K562 (cell line): ENCODE data around the gene EPO. TPM values are rescaled to one million over a fixed set of nuclear protein-coding genes. Genes with fewer than 3 reads are reported as not detected.

Source experiments
- ATAC-seq: fragments of 200-7000 bp; cut with Tn5 transposase; 3 replicates; pipeline ENCODE4 v1.9.1; 2020; ENCODE audit warnings: moderate library complexity
- BruUV-seq: library from RNA; stranded (reverse); fragments of 400-500 nt; replicated peaks from 2 replicates; lab custom pipeline; 2021; lab: Mats Ljungman, UMichigan
- CTCF ChIA-PET: fragments of 300-600 bp; formaldehyde crosslinking; extraction: SDS; loops from one replicate; lab custom pipeline; 2021; ENCODE audit warnings: low intra/inter-chr PET ratio; lab: Yijun Ruan, JAX
- POLR2A ChIA-PET: fragments of 300-600, 350-650 bp; sonication (Branson Sonifier 250); formaldehyde crosslinking; extraction: SDS; loops from one replicate; lab custom pipeline; 2021; ENCODE audit warnings: antibody characterized with exemption, inconsistent platforms; lab: Yijun Ruan, JAX
- DNase-seq, 4 experiments: peaks; one replicate each; pipeline versions ENCODE4 v3.0.0 to v3.0.0-alpha.2; 2011 to 2018; ENCODE audit warnings: low spot score in 3 of 4, mixed read lengths in 3 of 4; ENCODE audit errors: extremely low read depth in 1 of 4
- FAIRE-seq: peaks from 2 replicates; lab custom pipeline; 2011; peaks lifted over from hg19 to GRCh38; lab: Jason Lieb, UNC
- H2AFZ ChIP-seq: 2 replicates; pipeline ENCODE4 v1.6.0; 2011; ENCODE audit warnings: low read depth, low read length, control low read depth, inconsistent platforms
- H3K27ac ChIP-seq: fragments of 200-600 bp; 3 replicates; pipeline ENCODE4 v1.8.0; 2011; ENCODE audit warnings: low read depth, mild to moderate bottlenecking, control low read depth, inconsistent platforms, low read length, moderate library complexity, mixed read lengths; ENCODE audit errors: extremely low read depth
- H3K27me3 ChIP-seq, 2 experiments: fragments of 300-600 bp in 1 of 2; 2 replicates in 1 of 2; 3 replicates in 1 of 2; pipeline versions ENCODE4 v1.6.0 to v1.8.0; 2011; ENCODE audit warnings: inconsistent platforms in 2 of 2, low read length in 2 of 2, mild to moderate bottlenecking in 1 of 2, mixed read lengths in 1 of 2, moderate library complexity in 1 of 2; ENCODE audit not compliant: control insufficient read depth in 2 of 2, insufficient read depth in 2 of 2
- H3K36me3 ChIP-seq: fragments of 300-600 bp; 3 replicates; pipeline ENCODE4 v1.8.0; 2011; ENCODE audit warnings: mild to moderate bottlenecking, low read length, inconsistent platforms; ENCODE audit not compliant: control insufficient read depth, insufficient read depth
- H3K4me1 ChIP-seq, 2 experiments: fragments of 200-600 bp in 1 of 2; replicated peaks in 1 of 2; 2 replicates in 1 of 2; 3 replicates in 1 of 2; pipeline versions ENCODE4 v1.5.1 to v1.8.0; 2011; ENCODE audit warnings: inconsistent platforms in 2 of 2, low read length in 2 of 2, mild to moderate bottlenecking in 1 of 2, mixed read lengths in 1 of 2, moderate library complexity in 1 of 2; ENCODE audit not compliant: control insufficient read depth in 2 of 2, insufficient read depth in 2 of 2
- H3K4me2 ChIP-seq: 2 replicates; pipeline ENCODE4 v1.6.1; 2011; ENCODE audit warnings: low read length, control low read depth, inconsistent platforms, mixed read lengths; ENCODE audit not compliant: insufficient read depth
- H3K4me3 ChIP-seq: fragments of 200-600 bp; sonication (generic), shearing (Covaris generic); 2 replicates; pipeline ENCODE4 v1.5.1; 2016; ENCODE audit warnings: control low read depth, inconsistent platforms
- H3K79me2 ChIP-seq: fragments of 200-600 bp; 3 replicates; pipeline ENCODE4 v1.8.0; 2011; ENCODE audit warnings: low read length, inconsistent platforms; ENCODE audit not compliant: control insufficient read depth, insufficient read depth
- H3K9ac ChIP-seq, 2 experiments: 2 replicates each; pipeline versions ENCODE4 v1.6.0 to v1.6.1; 2011; ENCODE audit warnings: low read depth in 2 of 2, low read length in 2 of 2, control low read depth in 1 of 2, inconsistent platforms in 1 of 2, mild to moderate bottlenecking in 1 of 2, mixed read lengths in 1 of 2; ENCODE audit not compliant: insufficient read depth in 1 of 2
- H3K9me1 ChIP-seq: one replicate; pipeline ENCODE4 v1.6.0; 2011; ENCODE audit warnings: inconsistent platforms, mild to moderate bottlenecking, low read length, moderate library complexity; ENCODE audit not compliant: control insufficient read depth, insufficient read depth
- H3K9me3 ChIP-seq: replicated peaks from 2 replicates; pipeline ENCODE4 v1.5.1; 2011; ENCODE audit warnings: low read depth, low read length, inconsistent platforms; ENCODE audit not compliant: control insufficient read depth, insufficient read depth
- H4K20me1 ChIP-seq: replicated peaks from 2 replicates; pipeline ENCODE4 v1.6.1; 2011; ENCODE audit warnings: low read length, inconsistent platforms, mixed read lengths; ENCODE audit not compliant: control insufficient read depth, insufficient read depth
- DMBX1 ChIP-seq: fragments of 250-450 bp; sonication (Bioruptor Pico); IDR thresholded peaks from 2 replicates; pipeline ENCODE4 v1.8.0; 2022; ENCODE audit warnings: inconsistent platforms, mild to moderate bottlenecking, moderate library complexity, borderline replicate concordance
- JUNB ChIP-seq: fragments of 450-650 bp; formaldehyde crosslinking; conservative IDR thresholded peaks from 2 replicates; pipeline ENCODE4 v1.4.0; 2020; ENCODE audit warnings: mild to moderate bottlenecking
- MAFG ChIP-seq: fragments of 450-650 bp; conservative IDR thresholded peaks from 2 replicates; pipeline ENCODE4 v1.6.1; 2016; ENCODE audit warnings: missing genetic modification characterization, missing compliant biosample characterization
- SUPT5H ChIP-seq: fragments of 450-650 bp; IDR thresholded peaks from 2 replicates; pipeline ENCODE4 v1.6.1; 2016
- ZBTB1 ChIP-seq: sonication (generic); formaldehyde crosslinking; IDR thresholded peaks from 2 replicates; pipeline ENCODE4 v1.8.1; 2023; ENCODE audit warnings: missing genetic modification reagents, low read depth, mild to moderate bottlenecking, borderline replicate concordance
- ZHX1 ChIP-seq: fragments of 150-350 bp; conservative IDR thresholded peaks from 2 replicates; pipeline ENCODE4 v1.6.1; 2014; ENCODE audit warnings: low read length
- ZKSCAN1 ChIP-seq: fragments of 150-350 bp; IDR thresholded peaks from 2 replicates; pipeline ENCODE4 v1.6.1; 2016; ENCODE audit warnings: low read depth, low read length
- ZNF124 ChIP-seq: sonication (generic); formaldehyde crosslinking; IDR thresholded peaks from 2 replicates; pipeline ENCODE4 v1.8.1; 2022; ENCODE audit warnings: missing genetic modification reagents
- ZNF384 ChIP-seq: IDR thresholded peaks from 2 replicates; pipeline ENCODE4 v1.6.1; 2012; ENCODE audit warnings: low read depth, low read length, improper control_type of control experiment
- ZNF407 ChIP-seq: fragments of 450-650 bp; IDR thresholded peaks from 2 replicates; pipeline ENCODE4 v1.6.1; 2016; ENCODE audit warnings: low read depth
- WGBS: fragments of 100-300 bp; shearing (Covaris generic); methylation state at CpG from one replicate; pipeline ENCODE4 v1.1.6; 2016; ENCODE audit warnings: low coverage, mixed read lengths; ENCODE audit not compliant: insufficient coverage; ENCODE audit errors: missing lambda C conversion rate; 5-methylcytosine and 5-hydroxymethylcytosine counted together
- in situ Hi-C: fragments of 300-500 bp; cut with MboI; formaldehyde crosslinking; loops from 4 replicates; pipeline ENCODE4 v1.15.0; 2018; ENCODE audit warnings: inconsistent platforms, mixed read lengths
- intact Hi-C: fragments of 100-400 bp; cut with micrococcal nuclease; formaldehyde crosslinking; loops from 2 replicates; pipeline ENCODE4 v1.14.2; 2022
- polyA plus RNA-seq, 8 experiments: library from polyadenylated mRNA; depleted of rRNA in 4 of 8; stranded (reverse) in 5 of 8; unstranded in 3 of 8; fragments of >200 nt; fragmentation: Nextera tagmentation in 2 of 8; fragmentation: Illumina TruSeq in 1 of 8; extraction: Ambion mirVana in 2 of 8; extraction: Trizol in 1 of 8; gene quantifications; 2 replicates each; pipeline versions ENCODE4 v1.2.1 to v1.2.3, GENCODE V29; 2011 to 2014; ENCODE audit warnings: inconsistent platforms in 1 of 8, missing spikeins in 1 of 8
- total RNA-seq, 7 experiments: library from RNA; depleted of rRNA in 6 of 7; stranded (reverse); fragments of >200 nt in 6 of 7; fragmentation: Illumina TruSeq in 2 of 7; extraction: Trizol in 2 of 7; gene quantifications; 2 replicates each; pipeline versions ENCODE4 v1.2.1 to v1.2.3, GENCODE V29; 2011 to 2021; ENCODE audit warnings: low replicate concordance in 1 of 7

Gene EPO
- total and polyA plus RNA-seq, 9 of the 15 experiments (the other 6 are each of a cell fraction or from before 2014, with no cell fraction given), result 0.06 to 0.41 (median 0.07) TPM; not detected in 6

GRCh38 chr7:100708395-100708794 lies 11.9 kb upstream of the EPO start (continued):
- TF ChIP-seq SUPT5H, result no peak
- TF ChIP-seq MAFG (tag), result peak; percentile 77
- peak; percentile 79; the same call in 1 of the 2 replicates for TF ChIP-seq ZNF384
- no peak for TF ChIP-seq ZBTB1 (CRISPR knock-in tag)
- TF ChIP-seq, all 486 proteins: peak for 6

- no peaks in the 10 kb centered on the region for H3K9me3 ChIP-seq
- no peak overlapping the region for H3K27ac ChIP-seq
- DNase-seq, result no peak
- CTCF ChIA-PET, result no interaction called here
- no peak for ATAC-seq
- H3K9ac ChIP-seq, result no peak overlapping the region
- 77% methylated on average over 4 of the region's 4 CpGs for WGBS
- H3K4me3 ChIP-seq, result no peak overlapping the region
- POLR2A ChIA-PET, result interaction anchor here (1.5 kb wide), 1 partner anchor 18 kb away, joined by 3 read pairs; no protein-coding TSS in a partner anchor
- H4K20me1 ChIP-seq, result 0 out of 2 replicates have a peak, but pooled peaks cover 4% of the 10 kb centered on the region
- no peak overlapping the region for H2AFZ ChIP-seq
- H3K27me3 ChIP-seq, result peaks cover 3 to 9% of the 10 kb centered on the region in 2 experiments
- H3K79me2 ChIP-seq, result peaks cover 25% of the 10 kb centered on the region
- no peak overlapping the region for H3K4me2 ChIP-seq
- BruUV-seq, result no TSS peak
- in situ Hi-C loops, result no loop called here
- TF ChIP-seq ZHX1 (no peak), DMBX1 (CRISPR knock-in tag) (no peak), ZNF407 (no peak), ZKSCAN1 (no peak), ZNF124 (CRISPR knock-in tag) (no peak), JUNB (no peak)
- intact Hi-C loops, result no loop called here
- H3K4me1 ChIP-seq, result peaks cover 6 to 17% of the 10 kb centered on the region in 2 experiments; a peak in 4 of 5 replicates
- peaks cover 22% of the 10 kb centered on the region for H3K36me3 ChIP-seq
- no peak for FAIRE-seq
- H3K9me1 ChIP-seq, result no peaks in the 10 kb centered on the region
Observed at GRCh38 chr7:100710452-100710851, 9.8 kb upstream of the EPO start.
